Measurements from ENCODE around the gene MMP11. TPM values are rescaled to one million over a fixed set of nuclear protein-coding genes. Genes with fewer than 3 reads are reported as not detected.

Gene MMP11
- total RNA-seq, 1 donor from 2014 or later: 7.6 TPM

DNA sequence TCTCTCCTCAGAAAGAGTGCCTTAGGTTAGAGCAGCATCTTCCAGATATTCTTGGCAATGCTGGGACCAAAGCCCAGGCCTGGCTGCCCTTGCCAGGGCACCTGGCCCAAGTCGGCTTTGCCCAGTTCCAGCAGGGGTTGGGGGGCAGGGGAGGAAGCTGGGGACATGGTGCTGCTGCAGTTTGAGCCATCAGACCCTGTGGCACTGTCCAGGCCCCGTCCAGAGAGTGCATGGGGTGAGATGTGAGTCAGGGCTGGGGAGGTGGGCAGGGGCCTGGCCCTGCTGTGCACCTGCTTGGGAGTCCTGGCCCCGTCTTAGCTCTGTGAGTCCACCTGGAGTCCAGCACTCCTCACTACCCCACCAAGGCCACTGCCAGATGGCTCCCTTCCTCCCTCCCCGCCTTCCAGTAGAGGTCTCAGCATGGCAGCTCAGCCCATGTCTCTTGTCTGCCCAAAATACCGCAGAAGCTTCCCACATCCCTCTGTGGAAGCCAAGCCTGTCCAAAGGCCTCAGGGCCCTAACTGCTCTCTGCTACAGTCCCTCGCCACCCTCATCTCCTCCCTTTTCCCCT lies 49.5 kb downstream of the MMP11 start:
- TF ChIP-seq, protein P1, sequence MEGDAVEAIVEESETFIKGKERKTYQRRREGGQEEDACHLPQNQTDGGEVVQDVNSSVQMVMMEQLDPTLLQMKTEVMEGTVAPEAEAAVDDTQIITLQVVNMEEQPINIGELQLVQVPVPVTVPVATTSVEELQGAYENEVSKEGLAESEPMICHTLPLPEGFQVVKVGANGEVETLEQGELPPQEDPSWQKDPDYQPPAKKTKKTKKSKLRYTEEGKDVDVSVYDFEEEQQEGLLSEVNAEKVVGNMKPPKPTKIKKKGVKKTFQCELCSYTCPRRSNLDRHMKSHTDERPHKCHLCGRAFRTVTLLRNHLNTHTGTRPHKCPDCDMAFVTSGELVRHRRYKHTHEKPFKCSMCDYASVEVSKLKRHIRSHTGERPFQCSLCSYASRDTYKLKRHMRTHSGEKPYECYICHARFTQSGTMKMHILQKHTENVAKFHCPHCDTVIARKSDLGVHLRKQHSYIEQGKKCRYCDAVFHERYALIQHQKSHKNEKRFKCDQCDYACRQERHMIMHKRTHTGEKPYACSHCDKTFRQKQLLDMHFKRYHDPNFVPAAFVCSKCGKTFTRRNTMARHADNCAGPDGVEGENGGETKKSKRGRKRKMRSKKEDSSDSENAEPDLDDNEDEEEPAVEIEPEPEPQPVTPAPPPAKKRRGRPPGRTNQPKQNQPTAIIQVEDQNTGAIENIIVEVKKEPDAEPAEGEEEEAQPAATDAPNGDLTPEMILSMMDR (IDR thresholded peaks at IDR 0.05): no peak
- Histone ChIP-seq H3K4me1 (no peaks in the 10 kb centered on the region), H3K27me3 (no peaks in the 10 kb centered on the region), H3K27ac (peak overlapping the region in 1 of 2 donors; percentile 62), H3K4me3 (no peak overlapping the region), H3K36me3 (peaks cover 72 to 89% of the 10 kb centered on the region in 2 donors), H3K9me3 (no peaks in the 10 kb centered on the region)
- no peak for DNase-seq (ENCODE audit: low spot score in 2 of 2)
- intact Hi-C loops (cut with DNase I): no loop called here

DNA sequence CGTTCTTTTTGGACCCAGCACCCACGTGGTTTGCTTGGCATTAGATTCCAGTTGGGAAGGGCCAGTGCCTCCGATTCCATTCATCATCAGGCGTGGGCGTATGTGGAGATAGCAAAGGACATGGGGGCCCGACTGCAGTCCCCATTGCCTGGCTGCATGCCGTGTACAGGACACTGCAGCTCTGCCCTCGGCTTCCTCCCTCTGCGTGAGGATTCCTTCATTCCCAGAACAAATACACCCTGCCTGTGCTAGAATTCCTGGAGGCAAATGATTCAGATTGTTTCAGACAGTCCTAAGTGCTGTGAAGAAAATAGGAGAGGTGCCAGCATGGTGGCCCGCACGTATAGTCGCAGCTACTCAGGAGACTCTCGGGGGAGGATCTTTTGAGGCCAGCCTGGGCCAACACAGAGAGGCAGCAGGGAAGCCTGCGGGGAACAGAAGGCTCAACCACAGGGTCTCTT lies 50.7 kb downstream of the MMP11 start:
- intact Hi-C loops (cut with DNase I): no loop called here
- no peaks in the 10 kb centered on the region for H3K4me1 ChIP-seq
- no peaks in the 10 kb centered on the region for H3K27me3 ChIP-seq
- H3K36me3 ChIP-seq: peaks cover 77 to 85% of the 10 kb centered on the region in 2 donors
- no peak overlapping the region for H3K4me3 ChIP-seq
- H3K27ac ChIP-seq: no peak overlapping the region
- DNase-seq (ENCODE audit: low spot score in 2 of 2): no peak
- H3K9me3 ChIP-seq: no peaks in the 10 kb centered on the region
- TF ChIP-seq, protein P1 (IDR thresholded peaks at IDR 0.05): no peak

DNA sequence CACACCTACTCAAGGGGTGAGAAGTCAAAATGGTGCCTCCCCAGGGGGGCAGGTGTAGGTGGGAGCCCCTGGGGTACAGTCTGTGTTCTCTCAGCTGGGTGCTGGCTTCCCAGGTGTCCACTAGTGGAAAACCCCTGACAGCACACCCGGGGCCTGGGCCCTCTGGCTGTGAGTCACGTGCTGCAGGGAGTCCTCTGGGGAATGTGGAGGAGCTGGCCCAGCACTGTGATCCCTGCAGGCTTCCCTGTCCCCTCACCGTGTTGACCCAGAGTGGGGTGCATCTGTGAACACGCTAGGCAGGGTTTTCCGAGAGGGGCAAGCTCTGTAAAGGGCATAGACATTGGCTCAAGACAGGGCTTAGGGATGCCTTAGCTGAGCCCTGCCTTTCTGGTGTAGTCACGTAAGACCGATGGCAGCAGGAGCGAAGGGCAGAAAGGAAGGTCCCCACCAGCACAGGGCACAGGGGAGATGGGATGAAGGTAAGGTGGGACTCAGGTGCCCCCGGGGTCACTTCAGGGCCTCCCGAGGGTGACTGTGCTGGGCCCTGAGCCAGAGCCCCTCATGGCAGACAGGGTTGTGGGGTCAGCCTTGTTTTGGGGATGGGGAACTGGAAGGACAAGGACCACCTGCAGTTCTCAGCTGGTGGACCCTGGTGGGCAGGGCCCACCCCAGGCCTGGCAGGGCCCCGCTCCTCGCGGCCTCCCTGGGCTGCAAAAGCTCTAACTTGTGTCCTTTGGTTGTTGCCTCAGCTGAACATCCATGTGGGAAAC lies 52.0 kb downstream of the MMP11 start:
- no peaks in the 10 kb centered on the region for H3K4me1 ChIP-seq
- no peak overlapping the region for H3K4me3 ChIP-seq
- peaks cover 69 to 80% of the 10 kb centered on the region in 2 donors for H3K36me3 ChIP-seq
- intact Hi-C loops (cut with DNase I): no loop called here
- H3K9me3 ChIP-seq: no peaks in the 10 kb centered on the region
- TF ChIP-seq, protein P1 (IDR thresholded peaks at IDR 0.05): no peak
- H3K27me3 ChIP-seq: no peaks in the 10 kb centered on the region
- peak in 1 of 2 donors; percentile 31 for DNase-seq (ENCODE audit: low spot score in 2 of 2)
- H3K27ac ChIP-seq: peak overlapping the region in 1 of 2 donors; percentile 13

DNA sequence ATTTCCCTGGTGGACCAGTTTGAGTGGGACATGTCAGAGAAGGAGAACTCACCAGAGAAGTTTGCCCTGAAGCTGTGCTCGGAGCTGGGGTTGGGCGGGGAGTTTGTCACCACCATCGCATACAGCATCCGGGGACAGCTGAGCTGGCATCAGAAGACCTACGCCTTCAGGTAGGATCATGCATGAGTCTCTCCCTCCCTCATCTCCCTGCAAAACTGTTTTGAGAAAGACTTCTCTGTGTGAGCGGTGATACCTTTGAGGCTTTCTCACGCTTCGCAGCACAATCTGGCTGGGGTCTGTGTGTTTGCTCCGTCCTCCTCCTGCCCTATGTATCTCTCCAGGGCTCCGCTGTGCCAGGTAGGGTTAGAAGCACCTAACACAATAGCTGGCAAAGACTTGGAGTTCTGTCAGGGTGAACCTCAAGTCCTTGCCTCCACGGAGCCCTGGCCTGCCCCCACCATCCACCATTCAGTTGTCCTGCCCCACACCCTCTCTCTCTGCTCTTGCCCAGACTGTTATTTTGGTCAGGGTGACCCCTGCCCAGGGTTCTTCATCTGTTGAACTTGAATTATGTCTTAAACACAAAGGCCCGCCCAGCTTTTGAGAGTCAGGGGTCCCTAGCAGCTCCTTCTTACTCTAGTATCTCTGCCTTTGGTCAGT lies 52.7 kb downstream of the MMP11 start:
- Histone ChIP-seq H3K4me3 (no peak overlapping the region), H3K27me3 (no peaks in the 10 kb centered on the region), H3K27ac (peak overlapping the region in 1 of 2 donors; percentile 41), H3K9me3 (no peaks in the 10 kb centered on the region), H3K36me3 (peaks cover 62 to 74% of the 10 kb centered on the region in 2 donors), H3K4me1 (no peaks in the 10 kb centered on the region)
- TF ChIP-seq, protein P1 (IDR thresholded peaks at IDR 0.05): no peak
- intact Hi-C loops (cut with DNase I): no loop called here
- DNase-seq (ENCODE audit: low spot score in 2 of 2): peak in 1 of 2 donors; percentile 60

DNA sequence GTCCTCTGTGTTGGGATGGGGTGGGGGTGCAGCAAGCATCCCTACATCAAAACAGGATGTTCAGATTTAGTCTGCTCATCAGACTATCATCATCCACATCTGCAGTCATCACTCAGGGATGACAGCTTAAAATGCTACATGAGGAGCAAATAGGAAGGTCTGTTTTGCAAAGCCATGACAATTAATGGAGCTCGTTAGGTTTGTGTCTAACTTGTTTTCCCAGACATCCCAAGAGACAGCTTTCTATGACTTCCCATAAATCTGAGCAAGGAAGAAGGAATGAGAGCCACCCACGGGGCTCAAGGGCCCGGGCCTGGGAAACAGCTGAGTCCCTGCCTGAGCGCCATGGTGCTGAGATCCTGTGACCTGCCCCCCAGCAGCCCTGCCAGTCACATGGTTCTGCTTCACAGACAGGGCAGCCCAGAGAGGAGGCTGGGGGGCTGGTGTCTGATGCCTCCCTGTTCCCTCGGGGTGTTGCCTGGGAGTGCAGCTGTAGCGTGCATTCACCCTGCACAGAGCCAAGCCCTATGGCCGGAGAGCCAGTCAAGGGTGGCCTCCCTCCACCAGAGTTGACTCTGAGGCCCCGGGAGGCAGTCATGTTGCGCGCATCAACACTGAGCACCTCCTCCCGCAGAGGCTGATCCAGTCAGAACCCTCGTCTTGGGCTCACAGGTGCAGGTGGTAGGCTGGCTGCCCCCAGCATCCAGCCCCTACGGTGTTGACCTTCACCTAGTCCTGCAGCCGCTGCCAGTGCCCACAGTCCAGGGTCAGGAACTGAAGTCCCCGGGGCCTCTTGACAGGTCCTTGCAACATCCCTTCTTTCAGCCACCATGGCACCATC lies 54.1 kb downstream of the MMP11 start:
- H3K4me3 ChIP-seq: no peak overlapping the region
- peak overlapping the region; percentile 2 to 28 for H3K27ac ChIP-seq
- peaks cover 51 to 65% of the 10 kb centered on the region in 2 donors for H3K36me3 ChIP-seq
- TF ChIP-seq, protein P1 (IDR thresholded peaks at IDR 0.05): no peak
- H3K9me3 ChIP-seq: no peaks in the 10 kb centered on the region
- H3K4me1 ChIP-seq: no peaks in the 10 kb centered on the region
- DNase-seq (ENCODE audit: low spot score in 2 of 2): no peak
- intact Hi-C loops (cut with DNase I): no loop called here
- no peaks in the 10 kb centered on the region for H3K27me3 ChIP-seq

Data from ascending aorta (tissue), 2 donors.